Esophagus squamous epithelium (tissue), 4 donors: ENCODE results near the gene GRK6.

Experiments used
- CTCF ChIP-seq, 6 experiments: fragments of 450-650 bp in 4 of 6; fragments of 200-600 bp in 2 of 6; sonication (generic) in 2 of 6; IDR thresholded peaks; one replicate each; pipeline ENCODE4 v1.5.1; 2016 to 2019; ENCODE audit warnings: antibody characterized with exemption in 6 of 6, mild to moderate bottlenecking in 4 of 6, moderate library complexity in 4 of 6
- POLR2A ChIP-seq, 4 donors: fragments of 450-650 bp; IDR thresholded peaks; one replicate each; pipeline ENCODE4 v1.6.1; 2017; ENCODE audit warnings: antibody characterized with exemption in 4 of 4, mild to moderate bottlenecking in 4 of 4, moderate library complexity in 3 of 4

DNA sequence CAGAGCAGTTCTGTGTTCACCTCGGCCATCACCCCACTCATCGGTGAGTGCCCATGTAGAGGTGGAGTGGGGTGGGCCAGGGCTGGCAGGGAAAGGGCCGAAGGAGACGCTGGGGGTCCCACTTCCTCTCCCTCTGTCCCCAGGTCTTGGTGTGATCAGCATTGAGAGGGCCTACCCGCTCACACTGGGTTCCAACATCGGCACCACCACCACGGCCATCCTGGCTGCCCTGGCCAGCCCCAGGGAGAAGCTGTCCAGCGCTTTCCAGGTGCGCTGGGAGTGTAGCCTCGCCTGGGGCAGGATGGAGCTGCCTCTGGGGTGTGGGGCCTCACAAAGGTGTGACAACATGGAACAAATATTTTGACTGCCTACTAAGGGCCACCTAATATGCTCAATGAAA is 29.7 kb upstream of the GRK6 start:
- TF ChIP-seq CTCF (IDR thresholded peaks at IDR 0.05) (no peak), POLR2A (IDR thresholded peaks at IDR 0.05) (no peak)
